Suprapubic skin (tissue), 4 donors: ENCODE measurements around the gene SEC23IP.

ENCODE experiments used
- CTCF ChIP-seq, 2 donors: fragments of 200-600 bp in 1 of 2; fragments of 450-650 bp in 1 of 2; sonication (generic) in 1 of 2; IDR thresholded peaks; one replicate each; pipeline ENCODE4 v1.5.1; 2016 to 2019; ENCODE audit warnings: antibody characterized with exemption in 2 of 2, mild to moderate bottlenecking in 1 of 2, moderate library complexity in 1 of 2
- EP300 ChIP-seq: sonication (generic); formaldehyde crosslinking; IDR thresholded peaks from one replicate; pipeline ENCODE4 v1.6.1; 2017; ENCODE audit warnings: antibody characterized with exemption
- POLR2A ChIP-seq, 2 donors: fragments of 450-650 bp; IDR thresholded peaks; one replicate each; pipeline ENCODE4 v1.6.1; 2017; ENCODE audit warnings: antibody characterized with exemption in 2 of 2, mild to moderate bottlenecking in 2 of 2, moderate library complexity in 2 of 2
- POLR2AphosphoS5 ChIP-seq, 3 donors: sonication (generic); formaldehyde crosslinking; IDR thresholded peaks; one replicate each; pipeline ENCODE4 v1.6.1; 2017; ENCODE audit warnings: antibody characterized with exemption in 3 of 3

GRCh38 chr10:119896937-119897770, 4.6 kb downstream of the SEC23IP start:
- no peak for TF ChIP-seq CTCF (IDR thresholded peaks at IDR 0.05)
- TF ChIP-seq POLR2A (IDR thresholded peaks at IDR 0.05), result no peak
- no peak for TF ChIP-seq POLR2AphosphoS5 (IDR thresholded peaks at IDR 0.05)
- TF ChIP-seq EP300, result no peak
